Glutamatergic neuron (in vitro differentiated cells): Measurements from ENCODE around the gene POLR1G. TPM values are rescaled to one million over a fixed set of nuclear protein-coding genes. Genes with fewer than 3 reads are reported as not detected.

Source experiments
- DNase-seq: peaks from one replicate; pipeline ENCODE4 v3.0.0; 2022
- H3K27ac Mint-ChIP-seq: one replicate; pipeline ENCODE4 v1.8.0; 2020; ENCODE audit warnings: mild to moderate bottlenecking, mixed read lengths, inconsistent platforms; ENCODE audit not compliant: unreplicated experiment
- H3K27me3 Mint-ChIP-seq: one replicate; pipeline ENCODE4 v1.8.0; 2020; ENCODE audit warnings: mild to moderate bottlenecking, moderate library complexity, mixed read lengths, inconsistent platforms; ENCODE audit not compliant: unreplicated experiment
- H3K36me3 Mint-ChIP-seq: one replicate; pipeline ENCODE4 v1.8.0; 2020; ENCODE audit warnings: mild to moderate bottlenecking, mixed read lengths, inconsistent platforms; ENCODE audit not compliant: unreplicated experiment
- H3K4me1 Mint-ChIP-seq: one replicate; pipeline ENCODE4 v1.8.0; 2020; ENCODE audit warnings: mild to moderate bottlenecking, low read depth, mixed read lengths, inconsistent platforms; ENCODE audit not compliant: unreplicated experiment
- H3K4me3 Mint-ChIP-seq: one replicate; pipeline ENCODE4 v1.8.0; 2020; ENCODE audit warnings: mild to moderate bottlenecking, mixed read lengths, inconsistent platforms; ENCODE audit not compliant: unreplicated experiment
- H3K9me3 Mint-ChIP-seq: one replicate; pipeline ENCODE4 v1.8.0; 2020; ENCODE audit warnings: mild to moderate bottlenecking, moderate library complexity, mixed read lengths, inconsistent platforms; ENCODE audit not compliant: unreplicated experiment
- CTCF ChIP-seq: fragments of 200-600 bp; sonication (generic); IDR thresholded peaks from one replicate; pipeline ENCODE4 v1.5.0; 2021; ENCODE audit not compliant: partially characterized antibody, unreplicated experiment
- total RNA-seq: library from RNA; stranded (reverse); fragmentation: NEBNext Ultra II Directional; extraction: Animal tissue kit (Norgen Biotek cat#: 25700); gene quantifications from one replicate; pipeline ENCODE4 v1.2.1, GENCODE V29; 2021; ENCODE audit not compliant: unreplicated experiment

Gene POLR1G
- total RNA-seq, 1 donor from 2014 or later: 4.3 TPM

- DNase-seq: no peak
- H3K4me1 Mint-ChIP-seq: peaks cover 1% of the 10 kb centered on the region
- H3K4me3 Mint-ChIP-seq: peak overlapping the region; percentile 81
- H3K36me3 Mint-ChIP-seq: no peaks in the 10 kb centered on the region
- peaks cover 10% of the 10 kb centered on the region for H3K27me3 Mint-ChIP-seq
- TF ChIP-seq CTCF: no peak
- H3K27ac Mint-ChIP-seq: no peak overlapping the region
- peaks cover 6% of the 10 kb centered on the region for H3K9me3 Mint-ChIP-seq
Measured at GRCh38 chr19:45442778-45443461, 36.5 kb downstream of the POLR1G start.

GRCh38 chr19:45443462-45444317, 37.2 kb downstream of the POLR1G start:
- Mint-ChIP-seq H3K4me1 (peaks cover 1% of the 10 kb centered on the region), H3K4me3 (peak overlapping the region; percentile 95), H3K27ac (peak overlapping the region; percentile 90), H3K27me3 (peaks cover 10% of the 10 kb centered on the region), H3K36me3 (no peaks in the 10 kb centered on the region), H3K9me3 (peaks cover 6% of the 10 kb centered on the region)
- no peak for TF ChIP-seq CTCF
- peak; percentile 88 for DNase-seq

GRCh38 chr19:45444318-45445041, 38.0 kb downstream of the POLR1G start:
- no peak for TF ChIP-seq CTCF
- H3K9me3 Mint-ChIP-seq: peaks cover 6% of the 10 kb centered on the region

GRCh38 chr19:45445139-45445538, 38.7 kb downstream of the POLR1G start:
- no peak overlapping the region for H3K4me3 Mint-ChIP-seq
- no peak for DNase-seq
- H3K36me3 Mint-ChIP-seq: no peaks in the 10 kb centered on the region
- peaks cover 1% of the 10 kb centered on the region for H3K4me1 Mint-ChIP-seq
- peaks cover 6% of the 10 kb centered on the region for H3K9me3 Mint-ChIP-seq
- TF ChIP-seq CTCF: no peak
- H3K27ac Mint-ChIP-seq: no peak overlapping the region
- H3K27me3 Mint-ChIP-seq: peaks cover 13% of the 10 kb centered on the region

More at GRCh38 chr19:45444318-45445041, 38.0 kb downstream of the POLR1G start:
- H3K36me3 Mint-ChIP-seq: no peaks in the 10 kb centered on the region
- H3K27me3 Mint-ChIP-seq: peaks cover 13% of the 10 kb centered on the region
- H3K4me3 Mint-ChIP-seq: peak overlapping the region; percentile 70
- H3K4me1 Mint-ChIP-seq: peaks cover 1% of the 10 kb centered on the region
- no peak overlapping the region for H3K27ac Mint-ChIP-seq
- DNase-seq: peak; percentile 93
